Islet precursor cell (in vitro differentiated cells): ENCODE results near the gene CDH12.

ENCODE experiments used
- DNase-seq: peaks from one replicate; pipeline ENCODE4 v3.0.0-alpha.2; 2018

Gene CDH12

GRCh38 chr5:22757776-22758175 lies 95.4 kb downstream of the CDH12 start:
- DNase-seq, result no peak

GRCh38 chr5:22754155-22754554 lies 99.0 kb downstream of the CDH12 start:
- DNase-seq, result no peak

GRCh38 chr5:22751536-22751935 lies 101.6 kb downstream of the CDH12 start:
- DNase-seq, result no peak

GRCh38 chr5:22736443-22737003 lies 116.6 kb downstream of the CDH12 start:
- DNase-seq, result no peak

DNA sequence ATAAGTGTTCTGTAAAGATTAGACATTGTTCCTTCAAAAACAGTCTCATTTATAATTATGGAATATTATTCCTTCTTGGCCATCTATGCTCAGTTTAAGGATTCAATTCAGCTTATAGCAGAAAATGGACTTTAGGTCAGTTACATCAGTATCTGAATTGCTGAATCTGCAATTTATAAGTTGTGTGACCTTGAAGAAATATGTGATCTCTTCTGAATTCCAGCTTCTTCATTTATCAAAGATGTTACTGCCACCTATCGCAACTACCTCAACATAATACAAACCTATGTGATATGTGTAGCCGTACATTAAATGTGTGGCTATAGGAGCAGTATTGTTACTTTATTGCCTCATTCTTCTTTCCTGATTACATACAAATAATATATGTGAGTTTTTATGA lies 118.2 kb downstream of the CDH12 start:
- no peak for DNase-seq

- DNase-seq, result no peak
Measured at GRCh38 chr5:22728610-22729009, 124.5 kb downstream of the CDH12 start.

DNA sequence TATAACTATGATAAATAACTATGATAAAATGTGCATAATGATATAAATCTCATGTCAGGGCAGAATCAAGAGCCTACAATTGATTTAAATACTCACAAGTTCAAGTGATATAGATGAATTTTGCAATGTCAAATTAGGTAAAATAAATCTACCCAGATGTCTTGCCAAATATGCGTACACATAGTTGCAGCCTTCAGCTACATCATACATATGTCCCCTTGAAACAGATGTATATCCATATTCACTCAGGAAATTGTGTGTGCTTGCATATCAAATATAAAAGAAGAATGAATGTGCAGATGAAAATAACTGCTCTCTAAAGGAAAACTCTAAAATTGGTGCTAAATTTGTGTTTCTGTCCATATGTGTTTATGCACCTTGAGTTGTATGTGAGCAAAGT lies 130.7 kb downstream of the CDH12 start:
- DNase-seq, result no peak

- DNase-seq, result no peak
Measured at GRCh38 chr5:22722056-22722455, 131.1 kb downstream of the CDH12 start.

DNA sequence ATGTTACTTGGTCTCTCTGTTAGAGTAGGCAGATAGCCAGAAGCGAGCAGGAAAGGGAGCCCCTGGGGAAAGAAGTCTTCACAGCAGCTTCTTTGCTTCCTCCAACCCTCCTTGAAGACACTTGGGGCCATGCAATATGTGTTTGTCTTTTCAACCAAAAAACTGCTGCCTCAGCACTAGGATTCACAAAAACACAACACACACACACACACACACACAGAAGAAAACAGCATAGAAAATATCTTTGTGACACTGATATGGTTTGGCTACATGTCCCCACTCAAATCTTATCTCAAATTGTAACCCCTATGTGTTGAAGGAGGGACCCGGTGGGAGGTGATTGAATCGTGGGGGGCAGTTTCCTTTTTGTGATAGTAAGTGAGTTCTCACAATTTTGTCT lies 133.3 kb downstream of the CDH12 start:
- DNase-seq, result no peak

DNA sequence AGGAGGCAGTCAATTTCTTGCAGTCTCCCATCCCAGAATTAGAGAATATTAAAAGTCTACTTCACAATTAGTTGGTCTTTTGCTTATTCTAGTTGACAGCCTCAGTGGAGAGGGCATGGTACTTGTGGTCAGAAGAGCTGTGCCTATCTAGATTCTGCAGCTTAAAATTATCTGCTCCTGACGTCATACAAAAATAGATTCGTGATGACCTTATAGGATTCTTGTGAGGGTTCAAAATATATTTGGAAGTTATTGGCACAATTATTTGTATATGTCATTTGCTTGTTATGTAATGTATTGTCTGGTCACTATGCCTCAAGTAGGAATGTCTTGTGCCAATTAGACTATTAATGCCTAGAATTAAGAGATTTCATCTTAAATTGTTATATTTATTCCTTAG lies 142.5 kb downstream of the CDH12 start:
- DNase-seq, result no peak

DNA sequence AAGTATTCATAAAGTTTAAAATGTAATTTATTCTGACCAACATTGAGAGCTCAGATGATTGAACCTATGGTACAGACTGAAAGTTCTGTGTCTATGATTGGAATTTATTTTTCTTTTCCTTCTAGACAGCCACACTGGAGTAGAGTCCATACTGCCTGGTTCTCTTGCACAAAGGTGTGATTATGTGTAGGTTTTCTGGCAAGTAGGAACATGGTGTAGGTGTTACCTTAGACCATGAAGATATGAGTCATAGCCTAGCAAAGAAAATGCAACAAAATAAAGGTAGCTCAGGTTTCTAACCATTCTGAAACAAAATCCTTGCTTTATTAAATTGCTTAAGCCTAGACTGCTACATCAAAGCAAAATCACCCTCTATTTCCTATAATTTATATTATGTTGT lies 143.4 kb downstream of the CDH12 start:
- no peak for DNase-seq

DNA sequence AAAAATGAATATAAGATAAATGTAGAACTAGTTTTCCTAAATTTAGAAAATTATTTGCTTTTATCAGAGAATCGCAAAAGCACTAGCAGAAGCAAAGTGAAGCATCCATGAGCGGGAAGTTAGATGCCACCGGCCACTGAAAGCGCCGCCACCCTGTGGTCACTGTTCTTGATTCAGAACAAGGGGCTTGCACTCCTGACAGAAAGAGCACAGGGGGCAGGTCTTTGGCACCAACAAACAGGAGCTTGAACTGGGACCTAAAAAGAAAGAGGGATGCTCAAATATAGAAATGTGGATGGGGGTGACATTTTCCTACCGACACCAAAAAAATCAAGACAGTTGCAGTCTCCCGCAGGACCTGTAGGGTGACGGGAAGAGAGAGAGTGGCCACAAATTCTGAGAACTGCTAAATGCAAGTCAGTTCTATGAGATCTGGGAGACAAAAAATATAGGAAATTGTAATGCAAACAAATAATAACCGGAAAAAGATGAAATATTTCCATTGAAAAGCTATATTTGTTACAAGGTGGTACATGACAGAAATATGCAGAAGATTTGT lies 144.3 kb downstream of the CDH12 start:
- DNase-seq, result peak; percentile 58

- DNase-seq, result no peak
Measured at GRCh38 chr5:22706901-22707300, 146.2 kb downstream of the CDH12 start.

- DNase-seq, result no peak
Measured at GRCh38 chr5:22699319-22699718, 153.8 kb downstream of the CDH12 start.

GRCh38 chr5:22693121-22693520 lies 160.0 kb downstream of the CDH12 start:
- no peak for DNase-seq

- DNase-seq, result no peak
Measured at GRCh38 chr5:22683050-22683449, 170.1 kb downstream of the CDH12 start.

- DNase-seq, result no peak
Measured at GRCh38 chr5:22678886-22679285, 174.3 kb downstream of the CDH12 start.

DNA sequence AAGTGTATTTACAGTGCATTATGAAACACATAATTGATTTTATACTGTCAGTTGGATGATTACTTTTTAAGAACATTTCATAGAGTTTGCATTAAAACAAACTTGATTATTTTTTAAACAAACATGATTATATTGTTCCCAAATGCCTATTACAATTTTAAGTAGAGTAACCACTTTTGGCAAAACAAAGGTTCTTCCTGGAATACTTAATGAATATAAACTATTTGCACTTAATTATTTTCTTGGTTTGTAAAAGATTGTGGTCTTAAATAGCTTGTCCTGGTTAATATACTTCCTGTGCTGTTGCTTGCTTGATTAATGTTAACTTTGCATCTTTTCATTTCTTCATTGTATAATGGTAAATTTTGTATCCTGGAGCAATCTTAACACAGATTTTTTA lies 180.0 kb downstream of the CDH12 start:
- DNase-seq, result no peak

GRCh38 chr5:22669345-22669744 lies 183.8 kb downstream of the CDH12 start:
- no peak for DNase-seq

DNA sequence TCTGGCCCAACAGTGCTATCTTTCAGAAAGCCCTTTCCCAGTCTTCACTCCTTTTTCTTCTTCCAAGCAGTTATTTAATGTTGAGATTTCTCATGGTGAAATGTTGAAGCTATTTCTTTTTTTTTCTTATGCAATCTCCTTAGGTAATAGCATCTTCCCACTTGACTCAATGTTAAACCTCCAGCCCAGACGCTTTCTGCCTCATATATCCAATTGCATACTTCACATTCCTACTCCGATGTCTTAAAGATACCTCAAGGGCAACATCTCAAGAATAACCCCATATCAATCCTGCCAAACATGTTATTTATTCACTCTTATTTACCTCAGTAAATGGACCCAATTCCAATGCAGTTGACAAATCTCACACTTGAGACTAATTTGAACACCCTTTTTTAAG lies 187.3 kb downstream of the CDH12 start:
- no peak for DNase-seq

GRCh38 chr5:22663134-22663533 lies 190.0 kb downstream of the CDH12 start:
- DNase-seq, result no peak

DNA sequence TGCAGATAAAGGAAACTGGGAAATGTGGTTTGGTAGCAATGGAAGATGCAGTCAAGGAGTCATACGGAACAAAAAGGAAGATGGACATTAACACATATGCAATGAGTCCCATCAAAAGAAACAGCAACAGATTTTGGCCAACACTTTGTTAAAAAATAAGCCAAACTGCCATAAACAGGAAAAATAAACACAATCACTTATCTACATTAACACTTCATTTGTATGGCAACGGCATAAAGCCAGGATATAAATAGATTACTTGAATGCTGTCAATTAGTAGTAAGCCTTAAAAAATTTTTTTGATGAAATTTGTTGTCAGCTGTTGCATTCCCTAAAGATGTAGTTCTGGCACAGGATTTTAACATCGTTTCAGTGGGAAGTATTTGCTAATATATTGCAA lies 190.8 kb downstream of the CDH12 start:
- no peak for DNase-seq

DNA sequence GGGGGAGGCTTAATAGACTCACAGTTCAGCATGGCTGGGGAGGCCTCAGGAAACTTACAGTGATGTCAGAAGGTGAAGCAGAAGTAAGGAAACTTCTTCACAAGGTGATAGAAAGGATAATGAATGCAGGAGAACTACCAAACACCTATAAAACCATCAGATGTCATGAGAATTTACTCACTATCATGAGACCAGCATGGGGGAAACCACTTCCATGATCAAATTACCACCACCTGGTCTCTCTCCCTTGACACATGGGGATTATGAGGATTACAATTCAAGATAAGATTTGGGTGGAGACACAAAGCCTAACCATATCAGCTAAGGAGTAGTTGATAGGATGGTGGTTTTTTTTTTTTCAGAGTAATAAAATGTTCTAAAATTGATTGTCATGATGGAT lies 201.8 kb downstream of the CDH12 start:
- no peak for DNase-seq

GRCh38 chr5:22650511-22650910 lies 202.6 kb downstream of the CDH12 start:
- DNase-seq, result no peak

DNA sequence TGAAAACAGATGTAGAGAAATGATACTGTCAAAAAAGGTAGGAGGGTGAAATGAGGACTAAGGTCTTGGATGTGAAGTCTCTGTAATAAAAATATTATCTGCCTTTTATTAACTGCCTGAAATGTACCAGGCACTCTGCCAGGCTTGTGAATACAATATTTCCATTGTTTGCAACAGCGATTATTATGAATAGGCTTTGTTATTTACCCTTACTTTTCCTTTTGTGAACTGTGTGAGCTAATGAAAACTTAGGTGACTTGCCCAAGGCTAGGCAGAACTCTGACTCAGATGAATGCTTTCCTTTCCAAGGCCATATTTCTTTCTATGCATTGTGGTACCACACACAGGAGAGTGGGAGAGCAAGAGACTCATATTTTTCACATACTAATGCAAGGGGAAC lies 204.1 kb downstream of the CDH12 start:
- DNase-seq, result no peak

DNA sequence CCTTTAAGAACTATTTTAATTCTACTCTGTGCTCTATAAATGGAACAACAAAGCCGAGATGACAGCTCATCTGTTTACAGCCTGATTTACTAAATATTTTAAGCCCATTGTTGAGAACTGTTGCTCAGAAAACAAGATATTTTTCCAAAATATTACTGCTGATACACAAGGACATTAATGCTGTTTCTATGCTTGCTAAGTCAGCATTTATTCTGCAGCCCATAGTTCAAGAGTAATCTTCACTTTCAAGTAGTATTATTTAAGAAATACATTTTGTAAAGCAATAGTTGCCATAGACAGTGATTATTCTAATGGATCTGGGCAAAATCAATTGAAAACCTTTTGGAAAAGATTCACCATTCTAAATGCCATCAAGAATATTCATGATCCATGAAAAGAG lies 208.3 kb downstream of the CDH12 start:
- no peak for DNase-seq
